Subcutaneous adipose tissue (tissue), 4 donors: Measurements from ENCODE around the gene PRDM11. TPM values are rescaled to one million over a fixed set of nuclear protein-coding genes. Genes with fewer than 3 reads are reported as not detected.

ENCODE experiments used
- total RNA-seq, 4 donors: library from RNA; depleted of rRNA; stranded (reverse); fragments of >200 nt; gene quantifications; one replicate each; pipeline ENCODE4 v1.1.0, GENCODE V29; 2016
- TF ChIP-seq, protein P1 (sequence below): fragments of 450-650 bp; IDR thresholded peaks from one replicate; pipeline ENCODE4 v1.5.1; 2016; ENCODE audit warnings: low read depth, mild to moderate bottlenecking, control low read depth, antibody characterized with exemption, moderate library complexity

The PRDM11 gene
- total RNA-seq, 4 donors from 2014 or later = 3.9 to 11.3 (median 6.4) TPM

DNA sequence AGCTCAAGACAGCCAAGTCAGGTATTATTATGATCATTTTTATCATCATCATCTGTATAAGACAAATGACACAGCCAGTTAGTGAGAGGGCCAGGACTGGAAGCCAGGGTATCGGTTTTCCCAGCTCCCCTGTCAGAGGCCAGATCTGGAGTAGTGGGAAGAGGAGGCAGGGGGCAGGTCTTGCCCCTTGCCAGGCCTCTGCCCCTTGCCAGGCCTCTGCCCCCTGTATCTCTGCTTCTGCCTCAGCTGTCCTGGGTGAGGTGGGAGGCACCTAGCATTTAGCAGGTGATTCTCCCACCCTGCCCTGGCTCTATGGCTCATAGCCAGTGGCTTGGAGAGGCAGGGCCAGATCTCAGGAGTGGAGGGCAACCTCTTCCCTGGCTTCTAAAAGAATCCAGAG lies 67.3 kb downstream of the PRDM11 start:
- TF ChIP-seq, protein P1, sequence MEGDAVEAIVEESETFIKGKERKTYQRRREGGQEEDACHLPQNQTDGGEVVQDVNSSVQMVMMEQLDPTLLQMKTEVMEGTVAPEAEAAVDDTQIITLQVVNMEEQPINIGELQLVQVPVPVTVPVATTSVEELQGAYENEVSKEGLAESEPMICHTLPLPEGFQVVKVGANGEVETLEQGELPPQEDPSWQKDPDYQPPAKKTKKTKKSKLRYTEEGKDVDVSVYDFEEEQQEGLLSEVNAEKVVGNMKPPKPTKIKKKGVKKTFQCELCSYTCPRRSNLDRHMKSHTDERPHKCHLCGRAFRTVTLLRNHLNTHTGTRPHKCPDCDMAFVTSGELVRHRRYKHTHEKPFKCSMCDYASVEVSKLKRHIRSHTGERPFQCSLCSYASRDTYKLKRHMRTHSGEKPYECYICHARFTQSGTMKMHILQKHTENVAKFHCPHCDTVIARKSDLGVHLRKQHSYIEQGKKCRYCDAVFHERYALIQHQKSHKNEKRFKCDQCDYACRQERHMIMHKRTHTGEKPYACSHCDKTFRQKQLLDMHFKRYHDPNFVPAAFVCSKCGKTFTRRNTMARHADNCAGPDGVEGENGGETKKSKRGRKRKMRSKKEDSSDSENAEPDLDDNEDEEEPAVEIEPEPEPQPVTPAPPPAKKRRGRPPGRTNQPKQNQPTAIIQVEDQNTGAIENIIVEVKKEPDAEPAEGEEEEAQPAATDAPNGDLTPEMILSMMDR = no peak

DNA sequence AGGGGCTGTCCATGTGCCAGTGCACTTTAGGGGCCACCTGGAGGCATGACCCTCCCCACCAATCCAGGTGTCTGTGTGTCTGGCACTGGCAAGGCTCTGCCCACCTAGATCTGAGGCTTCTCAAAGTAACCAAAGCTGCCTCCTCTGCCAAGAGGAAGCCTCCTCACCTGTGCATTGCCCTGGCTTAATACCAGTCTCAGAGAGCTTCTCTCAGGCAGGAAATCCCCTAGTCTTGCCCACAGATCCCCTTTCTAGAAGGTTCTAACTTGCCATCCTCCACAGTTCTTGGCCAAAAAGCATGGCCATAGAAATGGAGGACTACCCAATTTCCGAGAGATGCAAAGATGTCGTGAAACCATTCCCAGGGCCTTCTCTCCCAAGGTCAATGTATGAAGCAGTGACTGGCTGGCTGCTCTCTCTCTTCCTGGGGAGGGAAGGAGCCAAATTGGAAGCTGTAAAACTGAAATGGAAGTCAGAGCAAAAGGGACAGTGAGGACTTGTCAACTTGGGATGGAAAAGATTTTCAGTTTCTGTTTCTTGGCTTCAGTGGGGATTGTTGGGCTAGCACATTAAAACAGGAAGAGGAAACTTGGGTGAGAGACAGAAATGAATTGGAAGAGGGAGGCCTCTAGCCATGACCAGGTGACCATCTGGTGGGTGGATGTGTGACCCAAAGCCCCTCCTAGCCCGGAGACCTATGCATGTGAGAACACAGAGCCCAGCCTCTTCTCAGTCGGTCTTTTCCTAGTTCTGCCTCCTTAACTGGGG lies 68.8 kb downstream of the PRDM11 start:
- TF ChIP-seq, protein P1 = no peak

DNA sequence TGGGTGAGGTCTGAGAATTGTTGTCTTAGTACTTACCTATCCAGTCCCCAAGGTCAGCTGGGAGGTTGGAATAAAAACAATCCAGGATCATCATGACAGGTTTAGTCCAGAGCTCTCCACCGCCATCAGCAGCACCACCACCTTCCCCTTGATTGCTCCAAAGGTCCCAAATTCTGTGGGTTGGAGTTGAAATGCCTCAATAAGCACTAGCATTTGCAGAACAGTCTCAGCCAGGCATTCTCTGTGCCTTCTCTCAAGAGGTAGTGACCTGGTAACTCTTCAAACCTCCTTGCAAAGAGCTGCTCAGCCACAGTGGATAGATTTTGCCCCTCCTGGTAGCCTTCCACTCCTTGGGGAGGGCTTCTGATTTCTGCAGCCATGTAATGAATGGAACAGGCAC lies 69.6 kb downstream of the PRDM11 start:
- TF ChIP-seq, protein P1 = no peak

DNA sequence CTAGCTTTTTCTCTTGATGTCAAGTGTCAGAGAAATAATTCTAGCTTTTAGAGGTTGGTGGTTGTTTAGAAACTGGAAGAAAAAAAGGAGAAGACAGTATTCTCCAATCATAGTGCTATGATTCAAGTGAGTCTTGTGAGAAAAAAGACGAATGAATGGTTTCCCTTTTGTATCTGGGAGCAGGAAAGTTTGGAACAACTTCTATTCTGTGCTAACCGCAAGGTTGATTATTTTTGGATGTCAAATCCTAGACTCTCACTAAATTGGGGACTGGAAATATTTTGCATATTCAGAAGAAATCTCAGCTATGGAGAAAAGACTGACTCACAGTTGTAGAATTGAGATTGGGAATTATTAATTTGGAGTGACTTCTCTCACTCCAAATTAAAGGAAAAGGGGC lies 70.5 kb downstream of the PRDM11 start:
- TF ChIP-seq, protein P1 = no peak

DNA sequence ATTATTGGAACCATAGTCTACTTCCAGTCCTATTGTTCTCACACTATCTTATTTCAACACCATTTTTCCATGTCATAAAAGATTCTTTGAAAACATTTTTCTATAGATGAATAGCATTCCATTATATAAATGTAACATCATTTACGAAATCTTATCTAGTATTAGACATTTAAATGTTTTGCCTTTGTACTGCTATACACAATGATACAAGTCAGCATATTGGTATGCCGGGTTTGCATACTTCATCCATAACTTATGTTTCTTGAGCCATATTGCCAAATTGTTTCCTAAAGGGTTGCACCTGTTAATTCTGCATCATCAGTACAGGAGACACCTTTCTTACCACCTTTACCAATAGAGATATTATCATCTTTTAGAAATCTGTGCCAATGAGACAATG lies 71.6 kb downstream of the PRDM11 start:
- TF ChIP-seq, protein P1 = no peak

DNA sequence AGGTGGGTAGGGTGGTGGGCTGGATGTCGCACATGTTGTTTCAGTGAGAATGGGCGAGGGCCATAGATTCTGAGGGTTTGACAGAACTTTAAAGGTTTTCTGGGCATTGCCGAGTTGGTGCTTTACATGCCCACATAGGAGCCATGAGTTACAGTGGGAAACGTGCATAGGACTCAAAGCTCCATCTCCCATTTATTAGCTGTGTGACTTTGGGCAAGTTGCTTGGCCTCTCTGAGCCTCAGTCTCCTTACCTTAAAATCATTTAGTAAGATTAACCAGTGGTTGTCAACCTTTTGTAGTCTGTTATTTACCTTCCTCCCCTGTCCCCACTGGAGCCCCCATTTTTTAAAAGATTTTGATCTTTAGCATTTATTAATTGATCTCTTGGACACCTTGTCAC lies 72.3 kb downstream of the PRDM11 start:
- TF ChIP-seq, protein P1 = no peak

DNA sequence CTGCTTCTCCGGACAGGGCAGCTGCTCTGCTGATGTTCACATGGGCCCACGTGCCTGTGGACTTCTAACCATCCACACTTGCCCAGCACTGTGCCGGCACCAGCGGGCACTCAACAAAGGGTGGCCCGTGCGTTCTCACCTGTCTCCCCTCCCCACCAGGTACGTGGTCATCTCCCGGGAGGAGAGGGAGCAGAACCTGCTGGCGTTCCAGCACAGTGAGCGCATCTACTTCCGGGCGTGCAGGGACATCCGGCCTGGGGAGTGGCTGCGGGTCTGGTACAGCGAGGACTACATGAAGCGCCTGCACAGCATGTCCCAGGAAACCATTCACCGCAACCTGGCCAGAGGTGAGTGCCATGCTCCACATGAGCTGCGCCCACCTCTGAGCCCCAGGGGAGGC lies 73.0 kb downstream of the PRDM11 start:
- TF ChIP-seq, protein P1 = no peak
